ENCODE results near the gene ACAN.

ACAN gene

GRCh38 chr15:88843334-88843733, 40.1 kb downstream of the ACAN start:
- DNase-seq = no peak

- no peak for DNase-seq
Measured at GRCh38 chr15:88844749-88845386, 41.6 kb downstream of the ACAN start.

- DNase-seq = no peak
Measured at GRCh38 chr15:88845616-88846015, 42.4 kb downstream of the ACAN start.

- DNase-seq = no peak
Measured at GRCh38 chr15:88847144-88847543, 43.9 kb downstream of the ACAN start.

- no peak for DNase-seq
Measured at GRCh38 chr15:88848203-88848602, 45.0 kb downstream of the ACAN start.

- no peak for DNase-seq
Measured at GRCh38 chr15:88849376-88850072, 46.3 kb downstream of the ACAN start.

GRCh38 chr15:88852476-88852875, 49.2 kb downstream of the ACAN start:
- DNase-seq = no peak

- no peak for DNase-seq
Measured at GRCh38 chr15:88858934-88859333, 55.7 kb downstream of the ACAN start.

GRCh38 chr15:88859550-88859949, 56.3 kb downstream of the ACAN start:
- DNase-seq = no peak

- no peak for DNase-seq
Measured at GRCh38 chr15:88860212-88860611, 57.0 kb downstream of the ACAN start.

GRCh38 chr15:88863412-88863811, 60.2 kb downstream of the ACAN start:
- DNase-seq = no peak

- no peak for DNase-seq
Measured at GRCh38 chr15:88864861-88865497, 61.7 kb downstream of the ACAN start.

- DNase-seq = no peak
Measured at GRCh38 chr15:88865498-88866099, 62.4 kb downstream of the ACAN start.

GRCh38 chr15:88866295-88866881, 63.2 kb downstream of the ACAN start:
- no peak for DNase-seq

GRCh38 chr15:88871313-88871712, 68.1 kb downstream of the ACAN start:
- DNase-seq = no peak

- DNase-seq = no peak
Measured at GRCh38 chr15:88872106-88872505, 68.9 kb downstream of the ACAN start.

- no peak for DNase-seq
Measured at GRCh38 chr15:88872706-88873105, 69.5 kb downstream of the ACAN start.

GRCh38 chr15:88873786-88874185, 70.5 kb downstream of the ACAN start:
- no peak for DNase-seq

GRCh38 chr15:88874275-88874674, 71.0 kb downstream of the ACAN start:
- DNase-seq = no peak

GRCh38 chr15:88874684-88875083, 71.4 kb downstream of the ACAN start:
- no peak for DNase-seq

GRCh38 chr15:88876573-88876972, 73.3 kb downstream of the ACAN start:
- DNase-seq = no peak

- DNase-seq = no peak
Measured at GRCh38 chr15:88877415-88877814, 74.2 kb downstream of the ACAN start.

- no peak for DNase-seq
Measured at GRCh38 chr15:88877906-88878305, 74.7 kb downstream of the ACAN start.
